HepG2 (cell line): ENCODE data around the gene SH2D3C. TPM values are rescaled to one million over a fixed set of nuclear protein-coding genes. Genes with fewer than 3 reads are reported as not detected.
A peak's percentile ranks its signal among the peaks of the same experiment; 100 is the strongest.

ENCODE experiments used
- AGO2 ChIP-seq: fragments of 200-400 bp; formaldehyde crosslinking; optimal IDR thresholded peaks from 2 replicates; pipeline ENCODE3; 2017; ENCODE audit warnings: mild to moderate bottlenecking, low read depth, low read length, moderate library complexity
- BRCA1 ChIP-seq: sonication (generic); formaldehyde crosslinking; IDR thresholded peaks from 2 replicates; pipeline ENCODE4 v1.4.0; 2020; ENCODE audit warnings: missing genetic modification reagents
- CHD4 ChIP-seq: fragments of 200-600 bp; sonication (generic); IDR thresholded peaks from 2 replicates; pipeline ENCODE4 v1.7.0; 2017; ENCODE audit warnings: mild to moderate bottlenecking, low read length, borderline replicate concordance
- CREB3 ChIP-seq: sonication (generic); formaldehyde crosslinking; IDR thresholded peaks from 2 replicates; pipeline ENCODE4 v1.5.0; 2020; ENCODE audit warnings: missing genetic modification reagents
- FOXJ3 ChIP-seq: sonication (generic); formaldehyde crosslinking; IDR thresholded peaks from 2 replicates; pipeline ENCODE4 v1.4.0; 2020; ENCODE audit warnings: missing genetic modification reagents, mild to moderate bottlenecking, borderline replicate concordance
- FOXK1 ChIP-seq: sonication (generic); formaldehyde crosslinking; IDR thresholded peaks from 2 replicates; pipeline ENCODE4 v1.4.0; 2020; ENCODE audit warnings: low read depth, missing genetic modification reagents, borderline replicate concordance
- FOXM1 ChIP-seq: sonication (generic); formaldehyde crosslinking; IDR thresholded peaks from 2 replicates; pipeline ENCODE4 v1.5.0; 2020; ENCODE audit warnings: missing genetic modification reagents
- HDAC6 ChIP-seq: fragments of 200-600 bp; sonication (generic); IDR thresholded peaks from 2 replicates; pipeline ENCODE4 v1.7.0; 2017; ENCODE audit warnings: mild to moderate bottlenecking, antibody characterized with exemption, low read length, low read depth
- HNRNPLL ChIP-seq: fragments of 200-400 bp; formaldehyde crosslinking; IDR thresholded peaks from 2 replicates; pipeline ENCODE4 v1.6.1; 2017; ENCODE audit warnings: mild to moderate bottlenecking, low read depth, low read length; ENCODE audit not compliant: poor library complexity, severe bottlenecking
- NPAS2 ChIP-seq: sonication (generic); formaldehyde crosslinking; IDR thresholded peaks from 2 replicates; pipeline ENCODE4 v1.8.0; 2022; ENCODE audit warnings: mild to moderate bottlenecking, missing genetic modification reagents, borderline replicate concordance
- NR3C1 ChIP-seq: sonication (generic); formaldehyde crosslinking; IDR thresholded peaks from 2 replicates; pipeline ENCODE4 v1.4.0; 2020; ENCODE audit warnings: missing genetic modification reagents
- PAXIP1 ChIP-seq: sonication (generic); formaldehyde crosslinking; conservative IDR thresholded peaks from 2 replicates; pipeline ENCODE4 v1.4.0; 2020; ENCODE audit warnings: mild to moderate bottlenecking, missing genetic modification reagents, moderate library complexity
- PRMT3 ChIP-seq: sonication (generic); formaldehyde crosslinking; IDR thresholded peaks from 2 replicates; pipeline ENCODE4 v1.8.1; 2022; ENCODE audit warnings: low read depth, mild to moderate bottlenecking, moderate library complexity, missing genetic modification reagents, borderline replicate concordance
- TBL1XR1 ChIP-seq: fragments of 150-350 bp; IDR thresholded peaks from 2 replicates; pipeline ENCODE4 v1.6.1; 2014; ENCODE audit warnings: borderline replicate concordance, low read length; ENCODE audit not compliant: partially characterized antibody
- ZNF431 ChIP-seq: sonication (generic); formaldehyde crosslinking; IDR thresholded peaks from 2 replicates; pipeline ENCODE4 v1.9.0; 2022; ENCODE audit warnings: missing genetic modification reagents, low read depth, mild to moderate bottlenecking, borderline replicate concordance
- ZNF639 ChIP-seq: conservative IDR thresholded peaks from 2 replicates; pipeline ENCODE4 v1.6.1; 2018; ENCODE audit warnings: missing genetic modification reagents
- ZNF746 ChIP-seq: sonication (generic); formaldehyde crosslinking; IDR thresholded peaks from 2 replicates; pipeline ENCODE4 v1.8.0; 2022; ENCODE audit warnings: mild to moderate bottlenecking, missing genetic modification reagents
- ZNF790 ChIP-seq: sonication (generic); formaldehyde crosslinking; IDR thresholded peaks from 2 replicates; pipeline ENCODE4 v1.8.0; 2022; ENCODE audit warnings: missing genetic modification reagents, mild to moderate bottlenecking, borderline replicate concordance
- ZUFSP ChIP-seq: sonication (generic); formaldehyde crosslinking; IDR thresholded peaks from 2 replicates; pipeline ENCODE4 v1.9.0; 2021; ENCODE audit warnings: missing genetic modification reagents, mild to moderate bottlenecking, borderline replicate concordance
- polyA plus RNA-seq, 8 experiments: library from polyadenylated mRNA; depleted of rRNA in 3 of 8; stranded (reverse) in 7 of 8; unstranded in 1 of 8; fragments of >200 nt; fragmentation: Illumina TruSeq in 4 of 8; extraction: Trizol in 4 of 8; gene quantifications; 2 replicates each; pipeline versions ENCODE4 v1.2.1 to v1.2.3, GENCODE V29; 2011 to 2016; ENCODE audit warnings: low read depth in 4 of 8, missing spikeins in 1 of 8, mixed read lengths in 1 of 8; ENCODE audit not compliant: insufficient read depth in 1 of 8
- total RNA-seq, 5 experiments: library from RNA; depleted of rRNA; stranded (reverse); fragments of >200 nt; fragmentation: Illumina TruSeq; extraction: Trizol; gene quantifications; 2 replicates each; pipeline ENCODE4 v1.2.3, GENCODE V29; 2016; ENCODE audit warnings: low read depth in 1 of 5
- TF ChIP-seq, protein P1 (sequence below): sonication (generic); formaldehyde crosslinking; IDR thresholded peaks from 2 replicates; pipeline ENCODE4 v1.4.0; 2020; ENCODE audit warnings: mild to moderate bottlenecking, missing genetic modification reagents

The SH2D3C gene
- total and polyA plus RNA-seq, 2 of the 13 experiments (the other 11 are each of a cell fraction or from before 2014, with no cell fraction given) = not detected

DNA sequence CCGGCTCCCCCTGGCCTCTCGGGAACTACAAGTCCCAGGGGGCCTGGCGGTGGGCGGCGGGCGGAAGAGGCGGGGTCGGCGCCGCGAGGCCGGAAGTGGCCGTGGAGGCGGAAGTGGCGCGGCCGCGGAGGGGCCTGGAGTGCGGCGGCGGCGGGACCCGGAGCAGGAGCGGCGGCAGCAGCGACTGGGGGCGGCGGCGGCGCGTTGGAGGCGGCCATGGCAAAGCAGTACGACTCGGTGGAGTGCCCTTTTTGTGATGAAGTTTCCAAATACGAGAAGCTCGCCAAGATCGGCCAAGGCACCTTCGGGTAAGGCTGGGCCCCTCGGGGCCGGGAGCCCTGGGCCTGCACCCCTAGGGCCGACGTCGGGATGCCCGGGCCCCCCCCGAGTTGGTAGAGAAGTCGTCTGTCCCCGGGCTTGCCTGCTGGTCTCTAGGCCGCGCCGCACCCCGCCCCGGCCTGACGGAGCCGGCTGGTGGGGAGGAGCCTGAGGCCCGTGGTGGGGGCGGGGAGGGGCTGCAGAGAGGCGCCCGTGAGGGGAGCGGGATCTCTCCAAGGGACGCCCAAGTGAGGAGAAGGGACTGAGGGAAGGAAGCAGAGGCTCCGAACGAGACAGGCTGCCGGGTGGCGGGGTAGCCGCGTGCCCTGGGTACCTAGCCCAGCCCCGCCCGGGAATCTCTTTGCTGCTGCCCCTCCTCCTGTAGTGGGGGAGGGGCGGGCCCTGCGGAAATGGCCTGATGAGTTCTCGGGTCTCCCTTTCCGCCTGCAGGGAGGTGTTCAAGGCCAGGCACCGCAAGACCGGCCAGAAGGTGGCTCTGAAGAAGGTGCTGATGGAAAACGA is 7.7 kb upstream of the SH2D3C start, which contains the start of gene CDK9 (continued):
- TF ChIP-seq ZUFSP (CRISPR knock-in tag) (no peak), ZNF639 (peak; percentile 45; the same call in 1 of the 2 replicates), CREB3 (CRISPR knock-in tag) (peak; percentile 70; the same call in 1 of the 2 replicates), FOXJ3 (CRISPR knock-in tag) (no peak), HNRNPLL (no peak), AGO2 (peak; percentile 51), FOXK1 (CRISPR knock-in tag) (no peak), CHD4 (no peak), ZNF790 (peak; percentile 81; the same call in 1 of the 2 replicates), ZNF431 (CRISPR knock-in tag) (no peak), PAXIP1 (CRISPR knock-in tag) (peak; percentile 70), PRMT3 (no peak; the same call in 1 of the 2 replicates), HDAC6 (no peak), ZNF746 (CRISPR knock-in tag) (no peak; the same call in 1 of the 2 replicates), TBL1XR1 (no peak), FOXM1 (no peak), BRCA1 (no peak), NR3C1 (no peak), NPAS2 (CRISPR knock-in tag) (no peak)
- TF ChIP-seq, protein P1, sequence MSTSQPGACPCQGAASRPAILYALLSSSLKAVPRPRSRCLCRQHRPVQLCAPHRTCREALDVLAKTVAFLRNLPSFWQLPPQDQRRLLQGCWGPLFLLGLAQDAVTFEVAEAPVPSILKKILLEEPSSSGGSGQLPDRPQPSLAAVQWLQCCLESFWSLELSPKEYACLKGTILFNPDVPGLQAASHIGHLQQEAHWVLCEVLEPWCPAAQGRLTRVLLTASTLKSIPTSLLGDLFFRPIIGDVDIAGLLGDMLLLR (CRISPR knock-in tag) = no peak
